Measurements from ENCODE around the gene ALOX12B. TPM values are rescaled to one million over a fixed set of nuclear protein-coding genes. Genes with fewer than 3 reads are reported as not detected.

The ALOX12B gene
- total and polyA plus RNA-seq, 2 of the 8 experiments (the other 6 are each of a cell fraction or from before 2014, with no cell fraction given) = 0.86 TPM; not detected in 1

DNA sequence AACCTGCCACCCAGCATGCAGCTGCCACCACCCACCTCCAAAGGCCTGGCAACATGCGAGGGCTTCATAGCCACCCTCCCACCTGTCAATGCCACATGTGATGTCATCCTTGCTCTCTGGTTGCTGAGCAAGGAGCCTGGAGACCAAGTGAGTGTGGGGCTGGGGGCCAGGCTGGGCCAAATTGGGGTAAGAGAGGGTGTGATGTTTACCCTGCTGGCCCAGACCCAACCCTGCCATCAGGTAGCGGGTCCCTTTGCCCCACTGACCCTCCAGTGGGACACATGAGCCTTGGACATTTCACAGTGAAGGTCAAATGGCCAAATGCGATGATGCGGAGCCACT lies 39.8 kb downstream of the ALOX12B start:
- H2BK20ac ChIP-seq (ENCODE audit: low read length) = no peak overlapping the region
- H3K27ac ChIP-seq (ENCODE audit: low read depth, low read length) = no peak overlapping the region
- H2BK5ac ChIP-seq (ENCODE audit: low read depth, low read length) = no peak overlapping the region
- no peak overlapping the region for H3K4me2 ChIP-seq (ENCODE audit: insufficient read depth in 1 of 2, low read depth in 2 of 2, low read length in 2 of 2)
- POLR2A ChIA-PET (ENCODE audit: partially characterized antibody) = interaction anchor here (2.3 kb wide), 1 partner anchor 126 kb away, joined by 7 read pairs; no protein-coding TSS in a partner anchor
- no peak overlapping the region for H3K9ac ChIP-seq (replicated peaks in 1 of 4; ENCODE audit: extremely low read depth in 1 of 4, low read depth in 3 of 4, low read length in 3 of 4)
- H3K27me3 ChIP-seq (replicated peaks in 1 of 4; ENCODE audit: control insufficient read depth in 3 of 4, extremely low read depth in 1 of 4, insufficient read depth in 3 of 4, low read length in 3 of 4) = peaks cover 0 to 3% (median 1%) of the 10 kb centered on the region in 4 experiments; a peak in 3 of 7 replicates
- no peak overlapping the region for H3K14ac ChIP-seq (ENCODE audit: insufficient read length)
- FAIRE-seq (no peak), DNase-seq (ENCODE audit: low read depth in 1 of 2, low spot score in 2 of 2) (no peak)
- no peak overlapping the region; the same call in 1 of the 2 replicates for H4K8ac ChIP-seq (ENCODE audit: extremely low read depth, insufficient read depth, low read length)
- no peaks in the 10 kb centered on the region; a peak in 1 of 8 replicates for H3K36me3 ChIP-seq (ENCODE audit: control insufficient read depth in 2 of 4, insufficient read depth in 4 of 4, low read length in 3 of 4)
- H3K18ac ChIP-seq (ENCODE audit: extremely low read depth, low read length) = no peak overlapping the region
- no peak overlapping the region for H2AFZ ChIP-seq (ENCODE audit: low read length)
- H3K4ac ChIP-seq (replicated peaks; ENCODE audit: insufficient read length, low read depth, low read length) = no peak overlapping the region
- no peak overlapping the region for H4K91ac ChIP-seq (replicated peaks; ENCODE audit: insufficient read length, low read length)
- H4K20me1 ChIP-seq (replicated peaks in 1 of 2; ENCODE audit: control insufficient read depth in 1 of 2, insufficient read depth in 2 of 2, low read length in 2 of 2) = no peaks in the 10 kb centered on the region
- 92% methylated on average over 4 of the region's 4 CpGs; no CpG with 5 or more reads in 1 of the 2 experiments for WGBS, 2 experiments (ENCODE audit: extremely low coverage in 1 of 2, insufficient coverage in 1 of 2, insufficient read length in 1 of 2, insufficient replicate concordance in 2 of 2, low coverage in 1 of 2, low lambda C conversion rate in 2 of 2, missing lambda C conversion rate in 1 of 2)
- TF ChIP-seq SIN3A (conservative IDR thresholded peaks at IDR 0.05 in 1 of 2, IDR thresholded peaks at IDR 0.05 in 1 of 2; ENCODE audit: low read depth in 1 of 2, low read length in 2 of 2) (no peak), BACH1 (IDR thresholded peaks at IDR 0.05; ENCODE audit: low read length) (no peak)
- TF ChIP-seq, protein P1, sequence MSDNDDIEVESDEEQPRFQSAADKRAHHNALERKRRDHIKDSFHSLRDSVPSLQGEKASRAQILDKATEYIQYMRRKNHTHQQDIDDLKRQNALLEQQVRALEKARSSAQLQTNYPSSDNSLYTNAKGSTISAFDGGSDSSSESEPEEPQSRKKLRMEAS (IDR thresholded peaks at IDR 0.05) = no peak
- no peaks in the 10 kb centered on the region for H3K79me2 ChIP-seq (ENCODE audit: control insufficient read depth in 1 of 2, insufficient read depth in 2 of 2, low read length in 2 of 2)
- no peak overlapping the region for H2BK15ac ChIP-seq (ENCODE audit: low read length)
- no peak overlapping the region for H3K56ac ChIP-seq (replicated peaks; ENCODE audit: insufficient read length, low read depth, low read length)
- no peak overlapping the region for H4K5ac ChIP-seq (ENCODE audit: insufficient read length, low read depth, low read length)
- H3K4me1 ChIP-seq (replicated peaks in 1 of 4; ENCODE audit: control insufficient read depth in 3 of 4, insufficient read depth in 4 of 4, low read length in 3 of 4) = no peaks in the 10 kb centered on the region
- H3K23me2 ChIP-seq (ENCODE audit: low read depth, low read length) = no peaks in the 10 kb centered on the region
- H2BK12ac ChIP-seq (ENCODE audit: low read depth, low read length) = no peak overlapping the region
- no peaks in the 10 kb centered on the region for H3K9me3 ChIP-seq (ENCODE audit: insufficient read depth in 2 of 2, low read depth in 1 of 2, low read length in 1 of 2)
- no peak overlapping the region for H2AK5ac ChIP-seq (ENCODE audit: low read depth, low read length)
- no peak overlapping the region for H3K4me3 ChIP-seq (ENCODE audit: extremely low read depth in 1 of 4, insufficient read depth in 2 of 4, low read depth in 3 of 4, low read length in 4 of 4)
- CTCF ChIA-PET (ENCODE audit: partially characterized antibody) = interaction anchor here (0.7 to 2.8 kb wide), 6 partner anchors 10 to 304 kb away, joined by 3 to 19 read pairs (median 5); no protein-coding TSS in a partner anchor
- H3K23ac ChIP-seq (ENCODE audit: insufficient read length) = no peak overlapping the region
- no peaks in the 10 kb centered on the region for H3K79me1 ChIP-seq (ENCODE audit: low read depth, low read length)
- no peak overlapping the region for H2BK120ac ChIP-seq (replicated peaks; ENCODE audit: low read depth, low read length)
